Astrocyte (in vitro differentiated cells and primary cell): Measurements from ENCODE around the gene GAB2. TPM values are rescaled to one million over a fixed set of nuclear protein-coding genes. Genes with fewer than 3 reads are reported as not detected.

Source experiments
- DNase-seq: peaks from one replicate; pipeline ENCODE4 v3.0.0-alpha.2; 2010; ENCODE audit warnings: low read depth
- FAIRE-seq: peaks from 2 replicates; lab custom pipeline; 2011; peaks lifted over from hg19 to GRCh38; lab: Jason Lieb, UNC
- H2AFZ ChIP-seq: 2 replicates; pipeline ENCODE4 v1.6.0; 2012; ENCODE audit warnings: low read depth, low read length, inconsistent platforms
- H3K27ac ChIP-seq: 2 replicates; pipeline ENCODE4 v1.5.1; 2011; ENCODE audit warnings: low read depth, low read length, inconsistent platforms
- H3K27me3 ChIP-seq: 2 replicates; pipeline ENCODE4 v1.6.0; 2011; ENCODE audit warnings: low read length, inconsistent platforms; ENCODE audit not compliant: insufficient read depth
- H3K36me3 ChIP-seq: 2 replicates; pipeline ENCODE4 v1.5.1; 2011; ENCODE audit warnings: low read length, inconsistent platforms; ENCODE audit not compliant: insufficient read depth
- H3K4me1 ChIP-seq: 2 replicates; pipeline ENCODE4 v1.5.1; 2011; ENCODE audit warnings: low read length, inconsistent platforms; ENCODE audit not compliant: insufficient read depth
- H3K4me2 ChIP-seq: 2 replicates; pipeline ENCODE4 v1.6.0; 2012; ENCODE audit warnings: low read length, inconsistent platforms
- H3K4me3 ChIP-seq: 2 replicates; pipeline ENCODE4 v1.5.1; 2011; ENCODE audit warnings: low read depth, mild to moderate bottlenecking, low read length, inconsistent platforms; ENCODE audit not compliant: insufficient read depth
- H3K79me2 ChIP-seq: 2 replicates; pipeline ENCODE4 v1.6.0; 2012; ENCODE audit warnings: mild to moderate bottlenecking, low read length, inconsistent platforms; ENCODE audit not compliant: insufficient read depth
- H3K9ac ChIP-seq: 2 replicates; pipeline ENCODE4 v1.6.0; 2012; ENCODE audit warnings: mild to moderate bottlenecking, low read length, inconsistent platforms
- H3K9me3 ChIP-seq: 2 replicates; pipeline ENCODE4 v1.5.1; 2012; ENCODE audit warnings: low read depth, mild to moderate bottlenecking, low read length, inconsistent platforms; ENCODE audit not compliant: insufficient read depth
- H4K20me1 ChIP-seq: 2 replicates; pipeline ENCODE4 v1.6.0; 2012; ENCODE audit warnings: low read length, inconsistent platforms; ENCODE audit not compliant: insufficient read depth
- H3K27ac Mint-ChIP-seq: one replicate; pipeline ENCODE4 v1.8.0; 2021; ENCODE audit warnings: mild to moderate bottlenecking, mixed read lengths; ENCODE audit not compliant: unreplicated experiment
- H3K27me3 Mint-ChIP-seq: one replicate; pipeline ENCODE4 v1.8.0; 2021; ENCODE audit warnings: low read depth, mixed read lengths; ENCODE audit not compliant: unreplicated experiment
- H3K36me3 Mint-ChIP-seq: one replicate; pipeline ENCODE4 v1.8.0; 2021; ENCODE audit warnings: low read depth, mixed read lengths; ENCODE audit not compliant: unreplicated experiment
- H3K4me1 Mint-ChIP-seq: one replicate; pipeline ENCODE4 v1.8.0; 2021; ENCODE audit warnings: low read depth, mixed read lengths; ENCODE audit not compliant: unreplicated experiment
- H3K4me3 Mint-ChIP-seq: one replicate; pipeline ENCODE4 v1.8.0; 2021; ENCODE audit warnings: mild to moderate bottlenecking, moderate library complexity, mixed read lengths; ENCODE audit not compliant: unreplicated experiment
- H3K9me3 Mint-ChIP-seq: one replicate; pipeline ENCODE4 v1.8.0; 2021; ENCODE audit warnings: mild to moderate bottlenecking, mixed read lengths; ENCODE audit not compliant: unreplicated experiment
- CTCF ChIP-seq: IDR thresholded peaks from 2 replicates; pipeline ENCODE4 v1.5.1; 2011; ENCODE audit warnings: low read depth, mild to moderate bottlenecking, inconsistent platforms, low read length, moderate library complexity; ENCODE audit not compliant: insufficient read depth
- EZH2 ChIP-seq: IDR thresholded peaks from 2 replicates; pipeline ENCODE4 v1.6.1; 2012; ENCODE audit warnings: mild to moderate bottlenecking, low read length, inconsistent platforms; ENCODE audit not compliant: insufficient read depth
- total RNA-seq: library from RNA; stranded (reverse); gene quantifications from 2 replicates; pipeline ENCODE4 v1.2.1, GENCODE V29; 2021

Gene GAB2
- total RNA-seq, 1 donor from 2014 or later = 18.2 TPM

- DNase-seq (no peak), FAIRE-seq (no peak)
- Histone ChIP-seq H3K27me3 (no peaks in the 10 kb centered on the region), H4K20me1 (peaks cover 3% of the 10 kb centered on the region), H3K9me3 (peaks cover 3% of the 10 kb centered on the region), H3K4me3 (no peak overlapping the region), H3K9ac (no peak overlapping the region), H2AFZ (no peak overlapping the region), H3K27ac (no peak overlapping the region), H3K4me1 (no peaks in the 10 kb centered on the region), H3K4me2 (no peak overlapping the region), H3K79me2 (peaks cover 3% of the 10 kb centered on the region), H3K36me3 (no peaks in the 10 kb centered on the region)
- H3K4me1 Mint-ChIP-seq = peaks cover 16% of the 10 kb centered on the region
- H3K9me3 Mint-ChIP-seq = peaks cover 4% of the 10 kb centered on the region
- no peaks in the 10 kb centered on the region for H3K27me3 Mint-ChIP-seq
- no peaks in the 10 kb centered on the region for H3K36me3 Mint-ChIP-seq
- no peak for TF ChIP-seq CTCF
- no peak for TF ChIP-seq EZH2
- no peak overlapping the region for H3K4me3 Mint-ChIP-seq
- H3K27ac Mint-ChIP-seq = no peak overlapping the region
These were observed 42.7 kb downstream of the GAB2 start for GRCh38 chr11:78374917-78375316.

GRCh38 chr11:78373689-78374088 is 43.9 kb downstream of the GAB2 start:
- DNase-seq (no peak), FAIRE-seq (no peak)
- H3K9ac ChIP-seq = no peak overlapping the region
- no peak overlapping the region for H3K4me3 ChIP-seq
- H3K4me2 ChIP-seq = no peak overlapping the region
- H3K36me3 ChIP-seq = no peaks in the 10 kb centered on the region
- peaks cover 3% of the 10 kb centered on the region for H3K79me2 ChIP-seq
- no peak overlapping the region for H2AFZ ChIP-seq
- no peak overlapping the region for H3K27ac ChIP-seq
- no peaks in the 10 kb centered on the region for H3K4me1 ChIP-seq
- peaks cover 3% of the 10 kb centered on the region for H4K20me1 ChIP-seq
- Mint-ChIP-seq H3K27me3 (no peaks in the 10 kb centered on the region), H3K4me1 (peaks cover 10% of the 10 kb centered on the region), H3K36me3 (no peaks in the 10 kb centered on the region), H3K27ac (no peak overlapping the region), H3K9me3 (peaks cover 4% of the 10 kb centered on the region), H3K4me3 (no peak overlapping the region)
- no peaks in the 10 kb centered on the region for H3K27me3 ChIP-seq
- H3K9me3 ChIP-seq = peaks cover 3% of the 10 kb centered on the region
- no peak for TF ChIP-seq EZH2

GRCh38 chr11:78372114-78372768 is 45.4 kb downstream of the GAB2 start:
- no peak overlapping the region for H3K4me2 ChIP-seq
- no peak overlapping the region for H2AFZ ChIP-seq
- H3K27ac Mint-ChIP-seq = no peak overlapping the region
- H3K9me3 Mint-ChIP-seq = peaks cover 4% of the 10 kb centered on the region
- TF ChIP-seq EZH2 (no peak), CTCF (no peak)
- peaks cover 3% of the 10 kb centered on the region for H4K20me1 ChIP-seq
- no peaks in the 10 kb centered on the region for H3K27me3 Mint-ChIP-seq
- no peak for DNase-seq
- peaks cover 3% of the 10 kb centered on the region for H3K79me2 ChIP-seq
- no peaks in the 10 kb centered on the region for H3K36me3 ChIP-seq
- H3K27me3 ChIP-seq = no peaks in the 10 kb centered on the region
- no peaks in the 10 kb centered on the region for H3K36me3 Mint-ChIP-seq
- no peak overlapping the region for H3K27ac ChIP-seq
- no peak overlapping the region for H3K4me3 ChIP-seq
- no peak overlapping the region for H3K4me3 Mint-ChIP-seq
- H3K4me1 Mint-ChIP-seq = peaks cover 10% of the 10 kb centered on the region
- H3K9me3 ChIP-seq = peaks cover 3% of the 10 kb centered on the region
- no peak overlapping the region for H3K9ac ChIP-seq
- FAIRE-seq = no peak
- no peaks in the 10 kb centered on the region for H3K4me1 ChIP-seq
